ENCODE results near the gene RIMS4. TPM values are rescaled to one million over a fixed set of nuclear protein-coding genes. Genes with fewer than 3 reads are reported as not detected.
A peak's percentile ranks its signal among the peaks of the same experiment; 100 is the strongest.

The RIMS4 gene
- total RNA-seq, 5 donors from 2014 or later (not counting 1 experiment from before 2014, with no cell fraction given) = 0.06 to 0.12 TPM; not detected in 3

- ChIA-PET POLR2A (no interaction called here), CTCF (no interaction called here)
- ATAC-seq (replicated peaks in 1 of 4) (no peak), DNase-seq (no peak)
- Mint-ChIP-seq H3K4me3 (no peak overlapping the region), H3K27me3 (peaks cover 0 to 1% of the 10 kb centered on the region in 2 donors), H3K27ac (no peak overlapping the region), H3K9me3 (peaks cover 0 to 4% (median 0%) of the 10 kb centered on the region in 3 donors), H3K4me1 (peaks cover 18 to 25% (median 24%) of the 10 kb centered on the region in 3 donors), H3K36me3 (no peaks in the 10 kb centered on the region)
- Histone ChIP-seq H3K27ac (ENCODE audit: low read length) (no peak overlapping the region), H3K27me3 (replicated peaks in 1 of 2; ENCODE audit: control insufficient read depth in 2 of 2, extremely low read depth in 1 of 2, insufficient read depth in 2 of 2, low read length in 1 of 2) (peaks cover 0 to 4% of the 10 kb centered on the region in 2 experiments), H3K36me3 (ENCODE audit: control insufficient read depth in 2 of 2, extremely low read depth in 1 of 2, insufficient read depth in 1 of 2, low read length in 1 of 2) (no peaks in the 10 kb centered on the region), H3K4me1 (ENCODE audit: control insufficient read depth in 1 of 2, extremely low read depth in 1 of 2, insufficient read depth in 2 of 2, low read length in 2 of 2) (peaks cover 0 to 7% of the 10 kb centered on the region in 2 experiments), H3K9me3 (no peaks in the 10 kb centered on the region), H3K4me3 (ENCODE audit: control insufficient read depth in 1 of 2, extremely low read depth in 1 of 2, low read length in 1 of 2) (no peak overlapping the region)
- 100% methylated on average over 1 of the region's 4 CpGs for WGBS (ENCODE audit: insufficient coverage)
Measured at GRCh38 chr20:44737116-44737515, 73.2 kb downstream of the RIMS4 start.

GRCh38 chr20:44736170-44737021 is 74.0 kb downstream of the RIMS4 start:
- Mint-ChIP-seq H3K9me3 (peaks cover 0 to 4% (median 0%) of the 10 kb centered on the region in 3 donors), H3K36me3 (no peaks in the 10 kb centered on the region), H3K27ac (peak overlapping the region; percentile 31 to 75), H3K4me1 (peaks cover 18 to 25% (median 24%) of the 10 kb centered on the region in 3 donors), H3K4me3 (peak overlapping the region; percentile 45 to 67 (median 64)), H3K27me3 (no peaks in the 10 kb centered on the region)
- CTCF ChIA-PET = interaction anchor here in 1 of 2 donors (0.6 kb wide), 1 partner anchor 351 kb away, joined by 4 read pairs; no protein-coding TSS in a partner anchor
- ATAC-seq (replicated peaks in 1 of 4) (peak; percentile 63 to 81 (median 74)), DNase-seq (peak in 11 of 35 experiments; percentile 6 to 68 (median 23))
- no peaks in the 10 kb centered on the region for H3K36me3 ChIP-seq (ENCODE audit: control insufficient read depth in 2 of 2, extremely low read depth in 1 of 2, insufficient read depth in 1 of 2, low read length in 1 of 2)
- WGBS (ENCODE audit: insufficient coverage) = 78% methylated on average over 4 of the region's 6 CpGs
- H3K27ac ChIP-seq (ENCODE audit: low read length) = no peak overlapping the region
- POLR2A ChIA-PET = no interaction called here
- H3K4me1 ChIP-seq (ENCODE audit: control insufficient read depth in 1 of 2, extremely low read depth in 1 of 2, insufficient read depth in 2 of 2, low read length in 2 of 2) = peaks cover 0 to 7% of the 10 kb centered on the region in 2 experiments
- peaks cover 0 to 6% of the 10 kb centered on the region in 2 experiments for H3K27me3 ChIP-seq (replicated peaks in 1 of 2; ENCODE audit: control insufficient read depth in 2 of 2, extremely low read depth in 1 of 2, insufficient read depth in 2 of 2, low read length in 1 of 2)
- H3K4me3 ChIP-seq (ENCODE audit: control insufficient read depth in 1 of 2, extremely low read depth in 1 of 2, low read length in 1 of 2) = no peak overlapping the region
- H3K9me3 ChIP-seq = no peaks in the 10 kb centered on the region

- CTCF ChIA-PET = interaction anchor here in 1 of 2 donors (0.5 kb wide), 1 partner anchor 69 kb away, joined by 6 read pairs; no protein-coding TSS in a partner anchor
- H3K36me3 ChIP-seq (ENCODE audit: control insufficient read depth in 2 of 2, extremely low read depth in 1 of 2, insufficient read depth in 1 of 2, low read length in 1 of 2) = no peaks in the 10 kb centered on the region
- H3K27me3 ChIP-seq (replicated peaks in 1 of 2; ENCODE audit: control insufficient read depth in 2 of 2, extremely low read depth in 1 of 2, insufficient read depth in 2 of 2, low read length in 1 of 2) = peaks cover 0 to 6% of the 10 kb centered on the region in 2 experiments
- no peak overlapping the region for H3K4me3 ChIP-seq (ENCODE audit: control insufficient read depth in 1 of 2, extremely low read depth in 1 of 2, low read length in 1 of 2)
- no peaks in the 10 kb centered on the region for H3K9me3 ChIP-seq
- WGBS (ENCODE audit: insufficient coverage) = 88% methylated on average over 1 of the region's 4 CpGs
- POLR2A ChIA-PET = no interaction called here
- DNase-seq (no peak), ATAC-seq (replicated peaks in 1 of 4) (no peak)
- no peak overlapping the region for H3K27ac ChIP-seq (ENCODE audit: low read length)
- Mint-ChIP-seq H3K9me3 (peaks cover 0 to 4% (median 0%) of the 10 kb centered on the region in 3 donors), H3K27ac (no peak overlapping the region), H3K4me1 (peaks cover 18 to 25% (median 24%) of the 10 kb centered on the region in 3 donors), H3K27me3 (no peaks in the 10 kb centered on the region), H3K36me3 (no peaks in the 10 kb centered on the region), H3K4me3 (peak overlapping the region in 1 of 3 donors; percentile 64)
- H3K4me1 ChIP-seq (ENCODE audit: control insufficient read depth in 1 of 2, extremely low read depth in 1 of 2, insufficient read depth in 2 of 2, low read length in 2 of 2) = peaks cover 0 to 7% of the 10 kb centered on the region in 2 experiments
Measured at GRCh38 chr20:44735816-44736169, 74.6 kb downstream of the RIMS4 start.

- Histone ChIP-seq H3K27me3 (replicated peaks in 1 of 2; ENCODE audit: control insufficient read depth in 2 of 2, extremely low read depth in 1 of 2, insufficient read depth in 2 of 2, low read length in 1 of 2) (peaks cover 0 to 6% of the 10 kb centered on the region in 2 experiments), H3K4me3 (ENCODE audit: control insufficient read depth in 1 of 2, extremely low read depth in 1 of 2, low read length in 1 of 2) (no peak overlapping the region), H3K36me3 (ENCODE audit: control insufficient read depth in 2 of 2, extremely low read depth in 1 of 2, insufficient read depth in 1 of 2, low read length in 1 of 2) (no peaks in the 10 kb centered on the region), H3K27ac (ENCODE audit: low read length) (no peak overlapping the region), H3K4me1 (ENCODE audit: control insufficient read depth in 1 of 2, extremely low read depth in 1 of 2, insufficient read depth in 2 of 2, low read length in 2 of 2) (peaks cover 0 to 7% of the 10 kb centered on the region in 2 experiments), H3K9me3 (no peaks in the 10 kb centered on the region)
- Mint-ChIP-seq H3K36me3 (no peaks in the 10 kb centered on the region), H3K27me3 (no peaks in the 10 kb centered on the region), H3K4me1 (peaks cover 18 to 25% (median 24%) of the 10 kb centered on the region in 3 donors), H3K9me3 (peaks cover 0 to 4% (median 0%) of the 10 kb centered on the region in 3 donors), H3K4me3 (no peak overlapping the region), H3K27ac (no peak overlapping the region)
- POLR2A ChIA-PET = no interaction called here
- CTCF ChIA-PET = interaction anchor here in 1 of 2 donors (0.5 kb wide), 1 partner anchor 68 kb away, joined by 6 read pairs; no protein-coding TSS in a partner anchor
- no peak for ATAC-seq (replicated peaks in 1 of 4)
- no peak for DNase-seq
- no CpG with 5 or more reads among the region's 3 CpGs for WGBS (ENCODE audit: insufficient coverage)
Measured at GRCh38 chr20:44734938-44735337, 75.4 kb downstream of the RIMS4 start.

GRCh38 chr20:44733341-44734069 is 76.8 kb downstream of the RIMS4 start:
- no peaks in the 10 kb centered on the region for H3K36me3 Mint-ChIP-seq
- no peak overlapping the region for H3K27ac Mint-ChIP-seq
- ATAC-seq (replicated peaks in 1 of 4) (peak; percentile 57 to 72 (median 68)), DNase-seq (peak in 33 of 35 experiments; percentile 16 to 77 (median 49))
- H3K27me3 Mint-ChIP-seq = no peaks in the 10 kb centered on the region
- no peak overlapping the region for H3K4me3 ChIP-seq (ENCODE audit: control insufficient read depth in 1 of 2, extremely low read depth in 1 of 2, low read length in 1 of 2)
- peaks cover 0 to 7% of the 10 kb centered on the region in 2 experiments for H3K4me1 ChIP-seq (ENCODE audit: control insufficient read depth in 1 of 2, extremely low read depth in 1 of 2, insufficient read depth in 2 of 2, low read length in 2 of 2)
- H3K27ac ChIP-seq (ENCODE audit: low read length) = no peak overlapping the region
- no peaks in the 10 kb centered on the region for H3K36me3 ChIP-seq (ENCODE audit: control insufficient read depth in 2 of 2, extremely low read depth in 1 of 2, insufficient read depth in 1 of 2, low read length in 1 of 2)
- ChIA-PET POLR2A (no interaction called here), CTCF (interaction anchor here in 1 of 2 donors (1.1 kb wide), 1 partner anchor 130 kb away, joined by 3 read pairs; no protein-coding TSS in a partner anchor)
- 37% methylated on average over 4 of the region's 7 CpGs for WGBS (ENCODE audit: insufficient coverage)
- H3K9me3 Mint-ChIP-seq = peaks cover 0 to 4% (median 0%) of the 10 kb centered on the region in 3 donors
- H3K9me3 ChIP-seq = no peaks in the 10 kb centered on the region
- H3K27me3 ChIP-seq (replicated peaks in 1 of 2; ENCODE audit: control insufficient read depth in 2 of 2, extremely low read depth in 1 of 2, insufficient read depth in 2 of 2, low read length in 1 of 2) = peaks cover 0 to 6% of the 10 kb centered on the region in 2 experiments
- peaks cover 15 to 19% (median 18%) of the 10 kb centered on the region in 3 donors for H3K4me1 Mint-ChIP-seq
- no peak overlapping the region for H3K4me3 Mint-ChIP-seq

- Mint-ChIP-seq H3K9me3 (peaks cover 0 to 4% (median 0%) of the 10 kb centered on the region in 3 donors), H3K36me3 (no peaks in the 10 kb centered on the region), H3K4me3 (no peak overlapping the region), H3K4me1 (peaks cover 14 to 17% (median 15%) of the 10 kb centered on the region in 3 donors), H3K27me3 (no peaks in the 10 kb centered on the region), H3K27ac (no peak overlapping the region)
- H3K4me1 ChIP-seq (ENCODE audit: control insufficient read depth in 1 of 2, extremely low read depth in 1 of 2, insufficient read depth in 2 of 2, low read length in 2 of 2) = peaks cover 0 to 7% of the 10 kb centered on the region in 2 experiments
- no peaks in the 10 kb centered on the region for H3K36me3 ChIP-seq (ENCODE audit: control insufficient read depth in 2 of 2, extremely low read depth in 1 of 2, insufficient read depth in 1 of 2, low read length in 1 of 2)
- H3K9me3 ChIP-seq = no peaks in the 10 kb centered on the region
- no peak for DNase-seq
- ATAC-seq (replicated peaks in 1 of 4) = no peak
- 25% methylated on average over 2 of the region's 6 CpGs for WGBS (ENCODE audit: insufficient coverage)
- CTCF ChIA-PET = interaction anchor here in 1 of 2 donors (1.1 kb wide), 1 partner anchor 129 kb away, joined by 3 read pairs; no protein-coding TSS in a partner anchor
- H3K27me3 ChIP-seq (replicated peaks in 1 of 2; ENCODE audit: control insufficient read depth in 2 of 2, extremely low read depth in 1 of 2, insufficient read depth in 2 of 2, low read length in 1 of 2) = peaks cover 0 to 7% of the 10 kb centered on the region in 2 experiments
- POLR2A ChIA-PET = no interaction called here
- H3K4me3 ChIP-seq (ENCODE audit: control insufficient read depth in 1 of 2, extremely low read depth in 1 of 2, low read length in 1 of 2) = no peak overlapping the region
- H3K27ac ChIP-seq (ENCODE audit: low read length) = no peak overlapping the region
Measured at GRCh38 chr20:44732327-44732726, 78.0 kb downstream of the RIMS4 start.

Measured in T-cell (primary cell).